Effector memory CD4-positive, alpha-beta T cell (primary cell): ENCODE results near the gene CCDC57.

Experiments used
- DNase-seq, 3 donors: peaks; one replicate each; pipeline ENCODE4 v3.0.0-alpha.2; 2020
- H3K27ac ChIP-seq: 2 replicates; pipeline ENCODE4 v1.7.0; 2013; ENCODE audit warnings: mild to moderate bottlenecking, low read length, moderate library complexity; ENCODE audit not compliant: insufficient read depth, poor library complexity, severe bottlenecking
- H3K27me3 ChIP-seq: replicated peaks from 2 replicates; pipeline ENCODE4 v1.7.0; 2013; ENCODE audit warnings: mild to moderate bottlenecking, low read length; ENCODE audit not compliant: insufficient read depth, control insufficient read depth, poor library complexity, severe bottlenecking
- H3K36me3 ChIP-seq: 2 replicates; pipeline ENCODE4 v1.7.0; 2013; ENCODE audit warnings: mild to moderate bottlenecking, low read length, moderate library complexity; ENCODE audit not compliant: control insufficient read depth, insufficient read depth
- H3K4me1 ChIP-seq: 2 replicates; pipeline ENCODE4 v1.7.0; 2013; ENCODE audit warnings: low read length, mild to moderate bottlenecking; ENCODE audit not compliant: control insufficient read depth, insufficient read depth, poor library complexity, severe bottlenecking
- H3K4me3 ChIP-seq: 2 replicates; pipeline ENCODE4 v1.7.0; 2013; ENCODE audit warnings: low read length, low read depth, mild to moderate bottlenecking; ENCODE audit not compliant: insufficient read depth, poor library complexity, severe bottlenecking
- H3K9me3 ChIP-seq: 2 replicates; pipeline ENCODE4 v1.7.0; 2013; ENCODE audit warnings: mild to moderate bottlenecking, low read length, moderate library complexity; ENCODE audit not compliant: control insufficient read depth

Gene CCDC57

GRCh38 chr17:82085931-82086764 lies 126.5 kb downstream of the CCDC57 start:
- no peaks in the 10 kb centered on the region for H3K4me1 ChIP-seq
- no peaks in the 10 kb centered on the region for H3K27me3 ChIP-seq
- H3K27ac ChIP-seq, result no peak overlapping the region
- no peak for DNase-seq
- H3K36me3 ChIP-seq, result peaks cover 100% of the 10 kb centered on the region
- H3K9me3 ChIP-seq, result no peaks in the 10 kb centered on the region
- H3K4me3 ChIP-seq, result no peak overlapping the region

GRCh38 chr17:82085031-82085861 lies 127.4 kb downstream of the CCDC57 start:
- no peak for DNase-seq
- no peak overlapping the region for H3K27ac ChIP-seq
- H3K4me3 ChIP-seq, result no peak overlapping the region
- no peaks in the 10 kb centered on the region for H3K27me3 ChIP-seq
- peaks cover 100% of the 10 kb centered on the region for H3K36me3 ChIP-seq
- no peaks in the 10 kb centered on the region for H3K9me3 ChIP-seq
- no peaks in the 10 kb centered on the region for H3K4me1 ChIP-seq

- Histone ChIP-seq H3K9me3 (no peaks in the 10 kb centered on the region), H3K4me3 (no peak overlapping the region), H3K27me3 (no peaks in the 10 kb centered on the region), H3K4me1 (no peaks in the 10 kb centered on the region), H3K36me3 (peaks cover 100% of the 10 kb centered on the region), H3K27ac (no peak overlapping the region)
- no peak for DNase-seq
Measured at GRCh38 chr17:82084373-82085030, 128.1 kb downstream of the CCDC57 start.

GRCh38 chr17:82083533-82084359 lies 128.9 kb downstream of the CCDC57 start:
- DNase-seq, result no peak
- peaks cover 96% of the 10 kb centered on the region for H3K36me3 ChIP-seq
- H3K4me1 ChIP-seq, result no peaks in the 10 kb centered on the region
- H3K4me3 ChIP-seq, result no peak overlapping the region
- H3K9me3 ChIP-seq, result no peaks in the 10 kb centered on the region
- no peak overlapping the region for H3K27ac ChIP-seq
- no peaks in the 10 kb centered on the region for H3K27me3 ChIP-seq

GRCh38 chr17:82083009-82083408 lies 129.6 kb downstream of the CCDC57 start:
- H3K27me3 ChIP-seq, result no peaks in the 10 kb centered on the region
- H3K4me3 ChIP-seq, result no peak overlapping the region
- peaks cover 89% of the 10 kb centered on the region for H3K36me3 ChIP-seq
- H3K9me3 ChIP-seq, result no peaks in the 10 kb centered on the region
- H3K4me1 ChIP-seq, result no peaks in the 10 kb centered on the region
- no peak for DNase-seq
- H3K27ac ChIP-seq, result no peak overlapping the region

GRCh38 chr17:82082456-82082855 lies 130.2 kb downstream of the CCDC57 start:
- H3K36me3 ChIP-seq, result peaks cover 83% of the 10 kb centered on the region
- no peak for DNase-seq
- H3K9me3 ChIP-seq, result no peaks in the 10 kb centered on the region
- H3K27ac ChIP-seq, result no peak overlapping the region
- H3K4me1 ChIP-seq, result no peaks in the 10 kb centered on the region
- no peaks in the 10 kb centered on the region for H3K27me3 ChIP-seq
- H3K4me3 ChIP-seq, result no peak overlapping the region

GRCh38 chr17:82081966-82082365 lies 130.7 kb downstream of the CCDC57 start:
- DNase-seq, result no peak
- Histone ChIP-seq H3K36me3 (peaks cover 79% of the 10 kb centered on the region), H3K9me3 (no peaks in the 10 kb centered on the region), H3K27ac (no peak overlapping the region), H3K4me3 (no peak overlapping the region), H3K27me3 (no peaks in the 10 kb centered on the region), H3K4me1 (no peaks in the 10 kb centered on the region)

GRCh38 chr17:82081546-82081945 lies 131.1 kb downstream of the CCDC57 start:
- no peaks in the 10 kb centered on the region for H3K9me3 ChIP-seq
- H3K27ac ChIP-seq, result no peak overlapping the region
- DNase-seq, result no peak
- H3K36me3 ChIP-seq, result peaks cover 74% of the 10 kb centered on the region
- H3K27me3 ChIP-seq, result no peaks in the 10 kb centered on the region
- no peak overlapping the region for H3K4me3 ChIP-seq
- H3K4me1 ChIP-seq, result no peaks in the 10 kb centered on the region

GRCh38 chr17:82080789-82081464 lies 131.7 kb downstream of the CCDC57 start:
- Histone ChIP-seq H3K27me3 (no peaks in the 10 kb centered on the region), H3K4me1 (no peaks in the 10 kb centered on the region), H3K4me3 (no peak overlapping the region), H3K27ac (no peak overlapping the region), H3K36me3 (peaks cover 68% of the 10 kb centered on the region), H3K9me3 (no peaks in the 10 kb centered on the region)
- no peak for DNase-seq
